ENCODE data around the gene NBAS. TPM values are rescaled to one million over a fixed set of nuclear protein-coding genes. Genes with fewer than 3 reads are reported as not detected.

Gene NBAS
- total and polyA plus RNA-seq, 2 of the 13 experiments (the other 11 are each of a cell fraction or from before 2014, with no cell fraction given), result 33.6 to 58.7 TPM

DNA sequence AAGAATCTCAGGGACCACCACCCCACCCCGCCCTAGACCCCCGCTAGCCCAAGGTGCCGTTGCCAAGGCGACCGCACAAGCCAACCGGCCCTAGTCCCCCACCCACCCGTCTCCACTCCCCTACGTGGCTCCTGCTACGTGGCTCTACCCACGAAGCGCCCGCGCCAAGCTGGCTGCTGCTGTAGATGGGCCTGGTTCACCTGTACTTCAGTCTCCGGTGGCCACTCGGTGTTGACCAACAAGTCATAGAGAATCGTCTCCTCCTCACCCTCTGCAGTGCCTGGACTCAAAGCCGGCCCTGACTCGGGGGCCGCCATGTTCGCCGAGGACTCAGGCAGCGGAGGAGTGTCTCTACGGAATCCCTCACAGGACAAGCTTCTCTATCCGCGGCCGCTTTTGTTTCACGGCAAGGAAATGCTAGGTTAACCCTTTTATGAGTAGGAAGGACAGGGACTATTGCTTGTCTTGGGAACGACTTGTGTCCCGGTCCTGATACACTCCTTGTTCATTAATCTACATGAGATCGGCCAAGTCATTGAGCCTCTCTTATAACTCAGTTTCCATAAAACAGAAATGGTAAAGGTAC, at the start of gene NBAS (continued):
- TF ChIP-seq ZNF343 (CRISPR knock-in tag; IDR thresholded peaks at IDR 0.05), result 0 out of 2 replicates have a peak, but pooled peaks have one; percentile 71
- no peak for TF ChIP-seq JARID2 (CRISPR knock-in tag; IDR thresholded peaks at IDR 0.05; ENCODE audit: insufficient replicate concordance)
- peak; percentile 93 for TF ChIP-seq ZFP91 (CRISPR knock-in tag; IDR thresholded peaks at IDR 0.05; ENCODE audit: borderline replicate concordance)
- TF ChIP-seq MED13 (CRISPR knock-in tag; IDR thresholded peaks at IDR 0.05), result no peak
- TF ChIP-seq ARNT (IDR thresholded peaks at IDR 0.05), result no peak
- no peak for TF ChIP-seq TBP (CRISPR knock-in tag; IDR thresholded peaks at IDR 0.05)
- no peak for TF ChIP-seq TCF7L2 (IDR thresholded peaks at IDR 0.05; ENCODE audit: low read depth, low read length)
- 0 out of 2 replicates have a peak, but pooled peaks have one; percentile 63 for TF ChIP-seq ZNF543 (CRISPR knock-in tag; IDR thresholded peaks at IDR 0.05)
- TF ChIP-seq, protein P1, sequence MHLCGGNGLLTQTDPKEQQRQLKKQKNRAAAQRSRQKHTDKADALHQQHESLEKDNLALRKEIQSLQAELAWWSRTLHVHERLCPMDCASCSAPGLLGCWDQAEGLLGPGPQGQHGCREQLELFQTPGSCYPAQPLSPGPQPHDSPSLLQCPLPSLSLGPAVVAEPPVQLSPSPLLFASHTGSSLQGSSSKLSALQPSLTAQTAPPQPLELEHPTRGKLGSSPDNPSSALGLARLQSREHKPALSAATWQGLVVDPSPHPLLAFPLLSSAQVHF (CRISPR knock-in tag; IDR thresholded peaks at IDR 0.05), result no peak
- TF ChIP-seq RFXAP (CRISPR knock-in tag; IDR thresholded peaks at IDR 0.05; ENCODE audit: borderline replicate concordance), result peak; percentile 49; the same call in 1 of the 2 replicates
- peak; percentile 61; the same call in 1 of the 2 replicates for TF ChIP-seq ZNF441 (CRISPR knock-in tag; IDR thresholded peaks at IDR 0.05; ENCODE audit: borderline replicate concordance)
- TF ChIP-seq NFKB2 (CRISPR knock-in tag; IDR thresholded peaks at IDR 0.05; ENCODE audit: borderline replicate concordance), result peak; percentile 74; the same call in 1 of the 2 replicates
- TF ChIP-seq ATF1 (CRISPR knock-in tag; IDR thresholded peaks at IDR 0.05), result peak; percentile 70
- TF ChIP-seq KLF6 (CRISPR knock-in tag; IDR thresholded peaks at IDR 0.05), result peak; percentile 89; the same call in 1 of the 2 replicates
- no peak for TF ChIP-seq HIVEP1 (CRISPR knock-in tag; IDR thresholded peaks at IDR 0.05)
- TF ChIP-seq CBFB (CRISPR knock-in tag; IDR thresholded peaks at IDR 0.05), result peak; percentile 71; the same call in 1 of the 2 replicates
- TF ChIP-seq RAD51 (IDR thresholded peaks at IDR 0.05; ENCODE audit: borderline replicate concordance), result no peak
- TF ChIP-seq PRDM10 (CRISPR knock-in tag; IDR thresholded peaks at IDR 0.05; ENCODE audit: low read depth), result no peak
- peak in 1 of 2 experiments; percentile 75; a peak in 2 of 4 replicates for TF ChIP-seq ATF4 (CRISPR knock-in tag; IDR thresholded peaks at IDR 0.05)
- no peak for TF ChIP-seq FOXK2 (IDR thresholded peaks at IDR 0.05)
- no peak for TF ChIP-seq U2AF1 (optimal IDR thresholded peaks at IDR 0.05; ENCODE audit: low read depth, low read length)
- peak; percentile 30; the same call in 1 of the 2 replicates for TF ChIP-seq ZKSCAN8 (CRISPR knock-in tag; IDR thresholded peaks at IDR 0.05; ENCODE audit: borderline replicate concordance)
- no peak for TF ChIP-seq ZNF75D (CRISPR knock-in tag; IDR thresholded peaks at IDR 0.05; ENCODE audit: borderline replicate concordance)
- no peak for TF ChIP-seq SRSF4 (IDR thresholded peaks at IDR 0.05; ENCODE audit: low read depth, low read length, poor library complexity, severe bottlenecking)
- no peak for TF ChIP-seq ZNF749 (CRISPR knock-in tag; IDR thresholded peaks at IDR 0.05; ENCODE audit: borderline replicate concordance)

All from HepG2 (cell line).